ENCODE measurements around the gene CNKSR1. TPM values are rescaled to one million over a fixed set of nuclear protein-coding genes. Genes with fewer than 3 reads are reported as not detected.

The CNKSR1 gene
- total and polyA plus RNA-seq, 2 of the 8 experiments (the other 6 are each of a cell fraction or from before 2014, with no cell fraction given), result 13.9 to 14.5 TPM

DNA sequence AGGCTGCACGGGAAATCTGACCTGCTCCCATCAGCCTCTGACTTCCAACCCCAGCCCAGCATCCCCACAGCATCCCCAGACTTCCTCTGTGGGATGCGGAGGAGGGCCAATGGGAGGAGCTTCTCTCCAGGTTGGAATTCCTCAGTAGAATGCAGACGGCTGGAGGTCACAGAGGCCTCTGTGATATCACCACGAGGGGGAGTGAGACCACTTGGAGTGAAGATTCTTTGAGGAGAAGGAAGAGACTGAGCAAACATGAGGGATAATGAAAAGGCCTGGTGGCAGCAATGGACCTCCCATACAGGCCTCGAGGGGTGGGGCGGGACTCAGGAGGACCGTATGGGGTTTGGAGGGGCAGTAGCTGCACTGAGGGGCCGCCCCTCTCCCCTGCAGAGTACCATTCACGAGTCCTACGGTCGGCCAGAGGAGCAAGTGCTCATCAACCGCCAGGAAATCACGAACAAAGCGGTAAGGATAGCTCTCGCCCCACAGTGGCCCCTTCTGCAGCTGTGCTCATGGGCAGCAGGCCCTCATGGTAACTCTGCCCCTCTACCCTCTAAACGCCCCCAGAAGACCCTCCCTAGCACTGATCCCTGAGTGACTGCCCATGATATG, 13.2 kb downstream of the CNKSR1 start, which contains the start of gene CATSPER4:
TSS of gene CATSPER4 (plus strand) at position 230 of the 615 bp plus-strand sequence. CDS start at position 256, 26 bp downstream.
- H4K91ac ChIP-seq (replicated peaks; ENCODE audit: insufficient read length, low read length), result peak within 1 kb of the TSS; percentile 67
- peak within 1 kb of the TSS in 1 of 2 experiments; percentile 29; a peak in 3 of 4 replicates for H3K4me2 ChIP-seq (ENCODE audit: insufficient read depth in 1 of 2, low read depth in 2 of 2, low read length in 2 of 2)
- H2BK15ac ChIP-seq (ENCODE audit: low read length), result no peak within 1 kb of the TSS
- no peaks in the 10 kb centered on the region; the same call in 1 of the 2 replicates for H3K23me2 ChIP-seq (ENCODE audit: low read depth, low read length)
- no peak within 1 kb of the TSS for H3K27ac ChIP-seq (ENCODE audit: low read depth, low read length)
- 0 out of 2 replicates have a peak within 1 kb of the TSS, but pooled peaks have one; percentile 9 for H3K18ac ChIP-seq (ENCODE audit: extremely low read depth, low read length)
- no peak within 1 kb of the TSS for H3K56ac ChIP-seq (replicated peaks; ENCODE audit: insufficient read length, low read depth, low read length)
- WGBS, 2 experiments (ENCODE audit: extremely low coverage in 1 of 2, insufficient coverage in 1 of 2, insufficient read length in 1 of 2, insufficient replicate concordance in 2 of 2, low coverage in 1 of 2, low lambda C conversion rate in 2 of 2, missing lambda C conversion rate in 1 of 2), result 27% methylated on average over 16 of the region's 16 CpGs; no CpG with 5 or more reads in 1 of the 2 experiments
- H3K79me2 ChIP-seq (ENCODE audit: control insufficient read depth in 1 of 2, insufficient read depth in 2 of 2, low read length in 2 of 2), result no peaks in the 10 kb centered on the region
- ChIA-PET POLR2A (ENCODE audit: partially characterized antibody) (interaction anchor here (0.6 to 3.2 kb wide), 13 partner anchors 8 to 218 kb away, joined by 3 to 22 read pairs (median 4); partner anchors contain the start of genes CEP85, CNKSR1, SH3BGRL3 and ZNF593), CTCF (ENCODE audit: partially characterized antibody) (interaction anchor here (0.6 to 12.6 kb wide), 41 partner anchors 9 to 207 kb away, joined by 3 to 159 read pairs (median 5); partner anchors contain the start of genes C1orf232, CD52, CEP85 and CNKSR1)
- H2BK12ac ChIP-seq (ENCODE audit: low read depth, low read length), result peak within 1 kb of the TSS; percentile 32; the same call in 1 of the 2 replicates
- no peak within 1 kb of the TSS for H2BK120ac ChIP-seq (replicated peaks; ENCODE audit: low read depth, low read length)
- no peak within 1 kb of the TSS for H3K14ac ChIP-seq (ENCODE audit: insufficient read length)
- DNase-seq (ENCODE audit: low read depth in 1 of 2, low spot score in 2 of 2) (peak; percentile 49 to 77), FAIRE-seq (peak; percentile 97)
- no peak within 1 kb of the TSS for H2BK20ac ChIP-seq (ENCODE audit: low read length)
- no peak within 1 kb of the TSS for H3K9ac ChIP-seq (replicated peaks in 1 of 4; ENCODE audit: extremely low read depth in 1 of 4, low read depth in 3 of 4, low read length in 3 of 4)
- no peak within 1 kb of the TSS for H4K5ac ChIP-seq (ENCODE audit: insufficient read length, low read depth, low read length)
- no peaks in the 10 kb centered on the region for H4K20me1 ChIP-seq (replicated peaks in 1 of 2; ENCODE audit: control insufficient read depth in 1 of 2, insufficient read depth in 2 of 2, low read length in 2 of 2)
- peaks cover 0 to 7% (median 2%) of the 10 kb centered on the region in 4 experiments; a peak in 3 of 7 replicates for H3K4me1 ChIP-seq (replicated peaks in 1 of 4; ENCODE audit: control insufficient read depth in 3 of 4, insufficient read depth in 4 of 4, low read length in 3 of 4)
- H3K4ac ChIP-seq (replicated peaks; ENCODE audit: insufficient read length, low read depth, low read length), result no peak within 1 kb of the TSS
- no peak within 1 kb of the TSS for H3K23ac ChIP-seq (ENCODE audit: insufficient read length)
- no peaks in the 10 kb centered on the region for H3K79me1 ChIP-seq (ENCODE audit: low read depth, low read length)
- no peaks in the 10 kb centered on the region for H3K27me3 ChIP-seq (replicated peaks in 1 of 4; ENCODE audit: control insufficient read depth in 3 of 4, extremely low read depth in 1 of 4, insufficient read depth in 3 of 4, low read length in 3 of 4)
- H3K9me3 ChIP-seq (ENCODE audit: insufficient read depth in 2 of 2, low read depth in 1 of 2, low read length in 1 of 2), result no peaks in the 10 kb centered on the region
- H3K36me3 ChIP-seq (ENCODE audit: control insufficient read depth in 2 of 4, insufficient read depth in 4 of 4, low read length in 3 of 4), result peaks cover 0 to 10% (median 0%) of the 10 kb centered on the region in 4 experiments; a peak in 2 of 8 replicates
- H3K4me3 ChIP-seq (ENCODE audit: extremely low read depth in 1 of 4, insufficient read depth in 2 of 4, low read depth in 3 of 4, low read length in 4 of 4), result peak within 1 kb of the TSS in 1 of 4 experiments; percentile 23; a peak in 1 of 8 replicates
- H4K8ac ChIP-seq (ENCODE audit: extremely low read depth, insufficient read depth, low read length), result peak within 1 kb of the TSS; percentile 81
- peak within 1 kb of the TSS; percentile 18; the same call in 1 of the 2 replicates for H2AFZ ChIP-seq (ENCODE audit: low read length)
- H2AK5ac ChIP-seq (ENCODE audit: low read depth, low read length), result no peak within 1 kb of the TSS
- H2BK5ac ChIP-seq (ENCODE audit: low read depth, low read length), result 0 out of 2 replicates have a peak within 1 kb of the TSS, but pooled peaks have one; percentile 18
- TF ChIP-seq, protein P1, sequence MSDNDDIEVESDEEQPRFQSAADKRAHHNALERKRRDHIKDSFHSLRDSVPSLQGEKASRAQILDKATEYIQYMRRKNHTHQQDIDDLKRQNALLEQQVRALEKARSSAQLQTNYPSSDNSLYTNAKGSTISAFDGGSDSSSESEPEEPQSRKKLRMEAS (IDR thresholded peaks at IDR 0.05), result 0 out of 2 replicates have a peak, but pooled peaks have one; percentile 9
- TF ChIP-seq SP2 (IDR thresholded peaks at IDR 0.05; ENCODE audit: low read length) (no peak), SAP30 (IDR thresholded peaks at IDR 0.05; ENCODE audit: insufficient read depth, insufficient replicate concordance, low read length) (no peak), FOSL1 (IDR thresholded peaks at IDR 0.05; ENCODE audit: insufficient read depth, low read depth, low read length) (no peak), KDM5A (IDR thresholded peaks at IDR 0.05; ENCODE audit: low read length) (no peak), ZNF274 (IDR thresholded peaks at IDR 0.05; ENCODE audit: borderline replicate concordance, extremely low read depth, low read length) (no peak), CREB1 (IDR thresholded peaks at IDR 0.05) (no peak), TEAD4 (IDR thresholded peaks at IDR 0.05; ENCODE audit: low read depth, low read length) (peak; percentile 80), JUN (IDR thresholded peaks at IDR 0.05; ENCODE audit: low read depth, low read length) (no peak)
- TF ChIP-seq, protein P2, sequence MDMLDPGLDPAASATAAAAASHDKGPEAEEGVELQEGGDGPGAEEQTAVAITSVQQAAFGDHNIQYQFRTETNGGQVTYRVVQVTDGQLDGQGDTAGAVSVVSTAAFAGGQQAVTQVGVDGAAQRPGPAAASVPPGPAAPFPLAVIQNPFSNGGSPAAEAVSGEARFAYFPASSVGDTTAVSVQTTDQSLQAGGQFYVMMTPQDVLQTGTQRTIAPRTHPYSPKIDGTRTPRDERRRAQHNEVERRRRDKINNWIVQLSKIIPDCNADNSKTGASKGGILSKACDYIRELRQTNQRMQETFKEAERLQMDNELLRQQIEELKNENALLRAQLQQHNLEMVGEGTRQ (IDR thresholded peaks at IDR 0.05; ENCODE audit: low read length), result no peak
